ENCODE data around the gene MAN1A1. TPM values are rescaled to one million over a fixed set of nuclear protein-coding genes. Genes with fewer than 3 reads are reported as not detected.

Gene MAN1A1
- total and polyA plus RNA-seq, 2 of the 4 experiments (the other 2 are of a cell fraction) = 5.9 to 6.4 TPM

- Histone ChIP-seq H3K9me1 (ENCODE audit: insufficient read depth, low read length) (no peaks in the 10 kb centered on the region), H3K79me1 (ENCODE audit: low read depth in 1 of 2, low read length in 2 of 2) (no peaks in the 10 kb centered on the region), H3K18ac (ENCODE audit: low read depth, low read length) (no peak overlapping the region), H2AK9ac (replicated peaks; ENCODE audit: low read depth, low read length, poor library complexity) (no peak overlapping the region), H3K27ac (ENCODE audit: insufficient read depth, low read length) (no peak overlapping the region), H3K27me3 (ENCODE audit: control insufficient read depth, insufficient read depth, low read length) (no peaks in the 10 kb centered on the region), H4K8ac (ENCODE audit: low read depth in 2 of 2, low read length in 2 of 2) (no peak overlapping the region), H3K4ac (ENCODE audit: low read depth, low read length) (no peak overlapping the region), H3K9me3 (ENCODE audit: control insufficient read depth, insufficient read depth, low read length) (no peaks in the 10 kb centered on the region; the same call in 1 of the 2 replicates), H2BK5ac (ENCODE audit: low read depth, low read length, poor library complexity, severe bottlenecking) (no peak overlapping the region), H3K14ac (replicated peaks; ENCODE audit: low read depth, low read length) (no peak overlapping the region), H3K36me3 (ENCODE audit: control insufficient read depth, insufficient read depth, low read length) (no peaks in the 10 kb centered on the region), H4K20me1 (ENCODE audit: insufficient read depth, low read length) (no peaks in the 10 kb centered on the region), H3K9ac (ENCODE audit: low read depth, low read length) (no peak overlapping the region), H2AK5ac (ENCODE audit: low read depth, low read length) (no peak overlapping the region), H3K4me1 (ENCODE audit: control insufficient read depth, insufficient read depth, low read length) (no peaks in the 10 kb centered on the region), H4K5ac (ENCODE audit: low read depth, low read length) (no peak overlapping the region), H2BK15ac (ENCODE audit: low read depth, low read length) (no peak overlapping the region), H3K4me2 (ENCODE audit: low read depth, low read length) (no peak overlapping the region), H4K91ac (ENCODE audit: insufficient read depth, low read depth, low read length) (no peak overlapping the region), H2BK20ac (ENCODE audit: low read depth, low read length) (no peak overlapping the region), H2AFZ (replicated peaks; ENCODE audit: low read length, poor library complexity) (no peak overlapping the region), H3K4me3 (ENCODE audit: insufficient read depth, low read depth, low read length) (no peak overlapping the region), H2BK120ac (ENCODE audit: low read depth, low read length) (no peak overlapping the region), H3K23ac (ENCODE audit: low read depth, low read length) (no peak overlapping the region), H3K56ac (ENCODE audit: extremely low read depth, insufficient read depth, low read length) (no peak overlapping the region)
- BruUV-seq (replicated peaks) = no TSS peak
- no CpG with 5 or more reads among the region's 4 CpGs for WGBS, 2 experiments (ENCODE audit: extremely low coverage in 2 of 2, insufficient read length in 1 of 2)
- ChIA-PET CTCF (interaction anchor here (1.0 kb wide), 1 partner anchor 32 kb away, joined by 4 read pairs; no protein-coding TSS in a partner anchor), POLR2A (ENCODE audit: unreplicated experiment) (no interaction called here)
- no peak for TF ChIP-seq ELK1 (IDR thresholded peaks at IDR 0.05; ENCODE audit: borderline replicate concordance, low read depth, low read length)
- TF ChIP-seq MAZ (IDR thresholded peaks at IDR 0.05; ENCODE audit: borderline replicate concordance, low read depth, low read length) = no peak
- no peak for ATAC-seq (ENCODE audit: low read depth)
- in situ Hi-C loops (cut with MboI; ENCODE audit: low sequenced_read_pairs) (no loop called here), dilution Hi-C loops (cut with HindIII; ENCODE audit: low sequenced_read_pairs, unreplicated experiment) (no loop called here), intact Hi-C loops (cut with micrococcal nuclease) (no loop called here)
- no peak for DNase-seq
Observed at GRCh38 chr6:119161438-119161837, 188.1 kb downstream of the MAN1A1 start.
